ENCODE data around the gene MYO15A. TPM values are rescaled to one million over a fixed set of nuclear protein-coding genes. Genes with fewer than 3 reads are reported as not detected.
A peak's percentile ranks its signal among the peaks of the same experiment; 100 is the strongest.

The MYO15A gene
- total and polyA plus RNA-seq, 2 experiments from 2014 or later: 1.0 to 2.2 TPM

- TF ChIP-seq CTCF (conservative IDR thresholded peaks at IDR 0.05; ENCODE audit: low read depth in 2 of 2): no peak
- TF ChIP-seq POLR2AphosphoS5 (IDR thresholded peaks at IDR 0.05; ENCODE audit: low read depth): no peak
- no peak for TF ChIP-seq EZH2 (IDR thresholded peaks at IDR 0.05; ENCODE audit: low read depth, unreplicated experiment)
- TF ChIP-seq JUNB (IDR thresholded peaks at IDR 0.05; ENCODE audit: unreplicated experiment): no peak
- TF ChIP-seq STAT1 (IDR thresholded peaks at IDR 0.05; ENCODE audit: unreplicated experiment): no peak
- no peak for TF ChIP-seq CREB1 (CRISPR knock-in tag; IDR thresholded peaks at IDR 0.05; ENCODE audit: low read depth)
- TF ChIP-seq NANOG (IDR thresholded peaks at IDR 0.05; ENCODE audit: borderline replicate concordance): no peak
Observed at GRCh38 chr17:18182110-18182977, 73.8 kb downstream of the MYO15A start (continued).

- H3K79me2 ChIP-seq (replicated peaks; ENCODE audit: insufficient read depth): peaks cover 38% of the 10 kb centered on the region
- Mint-ChIP-seq H3K27ac (peak overlapping the region; percentile 99), H3K4me3 (peak overlapping the region; percentile 94), H3K36me3 (ENCODE audit: low read depth) (peaks cover 21% of the 10 kb centered on the region), H3K9me3 (no peaks in the 10 kb centered on the region), H3K27me3 (ENCODE audit: insufficient read depth, low read depth, poor library complexity) (peaks cover 13% of the 10 kb centered on the region), H3K4me1 (peaks cover 39% of the 10 kb centered on the region)
- peak overlapping the region; percentile 78 for H3K27ac ChIP-seq (ENCODE audit: low read depth)
- peaks cover 33% of the 10 kb centered on the region for H4K20me1 ChIP-seq (replicated peaks; ENCODE audit: insufficient read depth)
- ATAC-seq (peak; percentile 15), DNase-seq (ENCODE audit: low spot score) (no peak)
- H3K36me3 ChIP-seq (ENCODE audit: insufficient read depth): peaks cover 7% of the 10 kb centered on the region; the same call in 1 of the 2 replicates
- H3K4me3 ChIP-seq: peak overlapping the region; percentile 67
- TF ChIP-seq STAT1 (IDR thresholded peaks at IDR 0.05; ENCODE audit: unreplicated experiment) (no peak), ZNF462 (CRISPR knock-in tag; IDR thresholded peaks at IDR 0.05) (no peak), POLR2AphosphoS5 (IDR thresholded peaks at IDR 0.05; ENCODE audit: low read depth) (no peak; the same call in 1 of the 2 replicates), REST (IDR thresholded peaks at IDR 0.05; ENCODE audit: unreplicated experiment) (no peak), ETS1 (IDR thresholded peaks at IDR 0.05) (no peak), CREB1 (CRISPR knock-in tag; IDR thresholded peaks at IDR 0.05; ENCODE audit: low read depth) (no peak), EZH2phosphoT487 (IDR thresholded peaks at IDR 0.05; ENCODE audit: unreplicated experiment) (no peak)
- H3F3A ChIP-seq (replicated peaks; ENCODE audit: low read depth): peaks cover 20% of the 10 kb centered on the region
- H3K4me2 ChIP-seq: peak overlapping the region; percentile 90
- H3K27me3 ChIP-seq (ENCODE audit: insufficient read depth): no peaks in the 10 kb centered on the region
- H3K9me2 ChIP-seq (ENCODE audit: insufficient read depth): no peaks in the 10 kb centered on the region
- peaks cover 26% of the 10 kb centered on the region for H3K4me1 ChIP-seq (ENCODE audit: insufficient read depth)
- H2AFZ ChIP-seq: peak overlapping the region; percentile 56
Observed at GRCh38 chr17:18182978-18183333, 74.4 kb downstream of the MYO15A start.

Measured in GM23338 (cell line).